K562 (cell line): ENCODE results near the gene MAGIX. TPM values are rescaled to one million over a fixed set of nuclear protein-coding genes. Genes with fewer than 3 reads are reported as not detected.

Source experiments
- ATAC-seq: fragments of 200-7000 bp; cut with Tn5 transposase; 3 replicates; pipeline ENCODE4 v1.9.1; 2020; ENCODE audit warnings: moderate library complexity
- BruUV-seq: library from RNA; stranded (reverse); fragments of 400-500 nt; replicated peaks from 2 replicates; lab custom pipeline; 2021; lab: Mats Ljungman, UMichigan
- CTCF ChIA-PET: fragments of 300-600 bp; formaldehyde crosslinking; extraction: SDS; loops from one replicate; lab custom pipeline; 2021; ENCODE audit warnings: low intra/inter-chr PET ratio; lab: Yijun Ruan, JAX
- POLR2A ChIA-PET: fragments of 300-600, 350-650 bp; sonication (Branson Sonifier 250); formaldehyde crosslinking; extraction: SDS; loops from one replicate; lab custom pipeline; 2021; ENCODE audit warnings: antibody characterized with exemption, inconsistent platforms; lab: Yijun Ruan, JAX
- DNase-seq, 4 experiments: peaks; one replicate each; pipeline versions ENCODE4 v3.0.0 to v3.0.0-alpha.2; 2011 to 2018; ENCODE audit warnings: low spot score in 3 of 4, mixed read lengths in 3 of 4; ENCODE audit errors: extremely low read depth in 1 of 4
- FAIRE-seq: peaks from 2 replicates; lab custom pipeline; 2011; peaks lifted over from hg19 to GRCh38; lab: Jason Lieb, UNC
- H2AFZ ChIP-seq: 2 replicates; pipeline ENCODE4 v1.6.0; 2011; ENCODE audit warnings: low read depth, low read length, control low read depth, inconsistent platforms
- H3K27ac ChIP-seq: fragments of 200-600 bp; 3 replicates; pipeline ENCODE4 v1.8.0; 2011; ENCODE audit warnings: low read depth, mild to moderate bottlenecking, control low read depth, inconsistent platforms, low read length, moderate library complexity, mixed read lengths; ENCODE audit errors: extremely low read depth
- H3K27me3 ChIP-seq, 2 experiments: fragments of 300-600 bp in 1 of 2; 2 replicates in 1 of 2; 3 replicates in 1 of 2; pipeline versions ENCODE4 v1.6.0 to v1.8.0; 2011; ENCODE audit warnings: inconsistent platforms in 2 of 2, low read length in 2 of 2, mild to moderate bottlenecking in 1 of 2, mixed read lengths in 1 of 2, moderate library complexity in 1 of 2; ENCODE audit not compliant: control insufficient read depth in 2 of 2, insufficient read depth in 2 of 2
- H3K36me3 ChIP-seq: fragments of 300-600 bp; 3 replicates; pipeline ENCODE4 v1.8.0; 2011; ENCODE audit warnings: mild to moderate bottlenecking, low read length, inconsistent platforms; ENCODE audit not compliant: control insufficient read depth, insufficient read depth
- H3K4me1 ChIP-seq, 2 experiments: fragments of 200-600 bp in 1 of 2; replicated peaks in 1 of 2; 2 replicates in 1 of 2; 3 replicates in 1 of 2; pipeline versions ENCODE4 v1.5.1 to v1.8.0; 2011; ENCODE audit warnings: inconsistent platforms in 2 of 2, low read length in 2 of 2, mild to moderate bottlenecking in 1 of 2, mixed read lengths in 1 of 2, moderate library complexity in 1 of 2; ENCODE audit not compliant: control insufficient read depth in 2 of 2, insufficient read depth in 2 of 2
- H3K4me2 ChIP-seq: 2 replicates; pipeline ENCODE4 v1.6.1; 2011; ENCODE audit warnings: low read length, control low read depth, inconsistent platforms, mixed read lengths; ENCODE audit not compliant: insufficient read depth
- H3K4me3 ChIP-seq: fragments of 200-600 bp; sonication (generic), shearing (Covaris generic); 2 replicates; pipeline ENCODE4 v1.5.1; 2016; ENCODE audit warnings: control low read depth, inconsistent platforms
- H3K79me2 ChIP-seq: fragments of 200-600 bp; 3 replicates; pipeline ENCODE4 v1.8.0; 2011; ENCODE audit warnings: low read length, inconsistent platforms; ENCODE audit not compliant: control insufficient read depth, insufficient read depth
- H3K9ac ChIP-seq, 2 experiments: 2 replicates each; pipeline versions ENCODE4 v1.6.0 to v1.6.1; 2011; ENCODE audit warnings: low read depth in 2 of 2, low read length in 2 of 2, control low read depth in 1 of 2, inconsistent platforms in 1 of 2, mild to moderate bottlenecking in 1 of 2, mixed read lengths in 1 of 2; ENCODE audit not compliant: insufficient read depth in 1 of 2
- H3K9me1 ChIP-seq: one replicate; pipeline ENCODE4 v1.6.0; 2011; ENCODE audit warnings: inconsistent platforms, mild to moderate bottlenecking, low read length, moderate library complexity; ENCODE audit not compliant: control insufficient read depth, insufficient read depth
- H3K9me3 ChIP-seq: replicated peaks from 2 replicates; pipeline ENCODE4 v1.5.1; 2011; ENCODE audit warnings: low read depth, low read length, inconsistent platforms; ENCODE audit not compliant: control insufficient read depth, insufficient read depth
- H4K20me1 ChIP-seq: replicated peaks from 2 replicates; pipeline ENCODE4 v1.6.1; 2011; ENCODE audit warnings: low read length, inconsistent platforms, mixed read lengths; ENCODE audit not compliant: control insufficient read depth, insufficient read depth
- ADNP ChIP-seq: fragments of 200-800 bp; sonication (Bioruptor generic); IDR thresholded peaks from 2 replicates; pipeline ENCODE4 v1.6.1; 2016; ENCODE audit warnings: missing genetic modification characterization, missing compliant biosample characterization
- BDP1 ChIP-seq: IDR thresholded peaks from 3 replicates; pipeline ENCODE4 v1.6.1; 2011; ENCODE audit not compliant: insufficient read length, insufficient read depth
- CHD2 ChIP-seq: IDR thresholded peaks from 2 replicates; pipeline ENCODE4 v1.6.1; 2011; ENCODE audit warnings: low read depth, low read length
- DPF2 ChIP-seq: fragments of 450-650 bp; IDR thresholded peaks from 2 replicates; pipeline ENCODE4 v1.6.1; 2016
- ELF1 ChIP-seq: fragments of 200-800 bp; sonication (Bioruptor generic); IDR thresholded peaks from 2 replicates; pipeline ENCODE4 v1.6.1; 2016; ENCODE audit warnings: missing genetic modification characterization, missing compliant biosample characterization
- FOS ChIP-seq: IDR thresholded peaks from 3 replicates; pipeline ENCODE4 v1.6.1; 2011; ENCODE audit not compliant: insufficient read length; ENCODE audit errors: extremely low read depth
- HDAC1 ChIP-seq, 2 experiments: fragments of 450-650 bp; IDR thresholded peaks; 2 replicates each; pipeline ENCODE4 v1.6.1; 2016 to 2017; ENCODE audit warnings: inconsistent platforms in 1 of 2, mild to moderate bottlenecking in 1 of 2, moderate library complexity in 1 of 2
- HDGF ChIP-seq: fragments of 450-650 bp; IDR thresholded peaks from 2 replicates; pipeline ENCODE4 v1.6.1; 2016
- HSF4 ChIP-seq: fragments of 250-450 bp; sonication (Bioruptor Pico); IDR thresholded peaks from 2 replicates; pipeline ENCODE4 v2.1.2; 2022; ENCODE audit warnings: mild to moderate bottlenecking, moderate library complexity, borderline replicate concordance
- SMAD4 ChIP-seq: fragments of 250-450 bp; sonication (Bioruptor Pico); conservative IDR thresholded peaks from 2 replicates; pipeline ENCODE4 v1.8.0; 2021; ENCODE audit warnings: inconsistent platforms, mild to moderate bottlenecking, moderate library complexity
- SMARCA5 ChIP-seq: fragments of 450-650 bp; IDR thresholded peaks from 2 replicates; pipeline ENCODE4 v1.6.1; 2016
- SRSF9 ChIP-seq: fragments of 200-400 bp; formaldehyde crosslinking; IDR thresholded peaks from 2 replicates; pipeline ENCODE4 v1.6.1; 2017; ENCODE audit warnings: low read depth, low read length, borderline replicate concordance
- TEAD1 ChIP-seq, 2 experiments: fragments of 450-650 bp in 1 of 2; sonication (generic) in 1 of 2; formaldehyde crosslinking; IDR thresholded peaks; 2 replicates each; pipeline versions ENCODE4 v1.4.0 to v1.8.0; 2020 to 2022; ENCODE audit warnings: mild to moderate bottlenecking in 2 of 2, missing genetic modification reagents in 1 of 2
- THRAP3 ChIP-seq: fragments of 450-650 bp; IDR thresholded peaks from 2 replicates; pipeline ENCODE4 v1.6.1; 2016; ENCODE audit warnings: mild to moderate bottlenecking, inconsistent platforms, borderline replicate concordance
- ZNF224 ChIP-seq: sonication (generic); formaldehyde crosslinking; IDR thresholded peaks from 2 replicates; pipeline ENCODE4 v1.8.0; 2022; ENCODE audit warnings: mild to moderate bottlenecking, missing genetic modification reagents
- ZNF311 ChIP-seq: fragments of 250-450 bp; sonication (Bioruptor Pico); IDR thresholded peaks from 2 replicates; pipeline ENCODE4 v1.4.0; 2020; ENCODE audit warnings: mild to moderate bottlenecking, moderate library complexity
- WGBS: fragments of 100-300 bp; shearing (Covaris generic); methylation state at CpG from one replicate; pipeline ENCODE4 v1.1.6; 2016; ENCODE audit warnings: low coverage, mixed read lengths; ENCODE audit not compliant: insufficient coverage; ENCODE audit errors: missing lambda C conversion rate; 5-methylcytosine and 5-hydroxymethylcytosine counted together
- in situ Hi-C: fragments of 300-500 bp; cut with MboI; formaldehyde crosslinking; loops from 4 replicates; pipeline ENCODE4 v1.15.0; 2018; ENCODE audit warnings: inconsistent platforms, mixed read lengths
- intact Hi-C: fragments of 100-400 bp; cut with micrococcal nuclease; formaldehyde crosslinking; loops from 2 replicates; pipeline ENCODE4 v1.14.2; 2022
- polyA plus RNA-seq, 8 experiments: library from polyadenylated mRNA; depleted of rRNA in 4 of 8; stranded (reverse) in 5 of 8; unstranded in 3 of 8; fragments of >200 nt; fragmentation: Nextera tagmentation in 2 of 8; fragmentation: Illumina TruSeq in 1 of 8; extraction: Ambion mirVana in 2 of 8; extraction: Trizol in 1 of 8; gene quantifications; 2 replicates each; pipeline versions ENCODE4 v1.2.1 to v1.2.3, GENCODE V29; 2011 to 2014; ENCODE audit warnings: inconsistent platforms in 1 of 8, missing spikeins in 1 of 8
- total RNA-seq, 7 experiments: library from RNA; depleted of rRNA in 6 of 7; stranded (reverse); fragments of >200 nt in 6 of 7; fragmentation: Illumina TruSeq in 2 of 7; extraction: Trizol in 2 of 7; gene quantifications; 2 replicates each; pipeline versions ENCODE4 v1.2.1 to v1.2.3, GENCODE V29; 2011 to 2021; ENCODE audit warnings: low replicate concordance in 1 of 7
- TF ChIP-seq, protein P1 (sequence below): fragments of 450-650 bp; IDR thresholded peaks from 2 replicates; pipeline ENCODE4 v1.6.1; 2016; ENCODE audit warnings: antibody characterized with exemption
- TF ChIP-seq, protein P2 (sequence below): fragments of 450-650 bp; formaldehyde crosslinking; IDR thresholded peaks from 2 replicates; pipeline ENCODE4 v1.4.0; 2020; ENCODE audit warnings: mild to moderate bottlenecking, moderate library complexity
- TF ChIP-seq, protein P3 (sequence below): fragments of 250-450 bp; sonication (Bioruptor Pico); IDR thresholded peaks from 2 replicates; pipeline ENCODE4 v1.5.0; 2020; ENCODE audit warnings: mild to moderate bottlenecking, borderline replicate concordance
- TF ChIP-seq, protein P4 (sequence below): sonication (generic); formaldehyde crosslinking; IDR thresholded peaks from 2 replicates; pipeline ENCODE4 v1.9.0; 2022; ENCODE audit warnings: mild to moderate bottlenecking, missing genetic modification reagents

Gene MAGIX
- total and polyA plus RNA-seq, 9 of the 15 experiments (the other 6 are each of a cell fraction or from before 2014, with no cell fraction given): 0.08 to 3.5 (median 0.47) TPM

DNA sequence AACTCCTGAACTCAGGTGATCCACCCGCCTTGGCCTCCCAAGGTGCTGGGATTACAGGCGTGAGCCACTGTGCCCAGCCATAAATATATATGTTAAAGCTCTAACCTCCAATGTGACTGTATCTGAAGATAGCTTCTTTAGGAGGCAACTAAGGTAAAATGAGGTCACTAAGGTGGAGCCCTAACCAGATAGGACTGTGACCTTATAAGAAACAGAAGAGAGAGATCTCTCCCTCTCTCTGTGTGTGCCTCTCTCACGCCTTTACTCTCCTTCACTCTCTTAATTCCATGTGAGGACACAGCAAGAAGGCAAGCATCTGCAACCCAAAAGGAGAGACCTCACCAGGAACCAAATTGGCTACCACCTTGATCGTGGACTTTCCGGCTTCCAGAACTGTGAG, 926 bp upstream of the MAGIX start:
- FAIRE-seq (peak; percentile 23), DNase-seq (peak in 1 of 4 experiments; percentile 34), ATAC-seq (no peak)
- H3K79me2 ChIP-seq: peaks cover 8% of the 10 kb centered on the region; the same call in 1 of the 3 replicates
- in situ Hi-C loops (no loop called here), intact Hi-C loops (no loop called here)
- H3K27ac ChIP-seq: peak overlapping the region; percentile 82
- H3K4me1 ChIP-seq: peaks cover 24 to 54% of the 10 kb centered on the region in 2 experiments
- CTCF ChIA-PET: no interaction called here
- H4K20me1 ChIP-seq: no peaks in the 10 kb centered on the region
- H3K36me3 ChIP-seq: no peaks in the 10 kb centered on the region
- 49% methylated on average over 5 of the region's 5 CpGs for WGBS
- H3K4me2 ChIP-seq: peak overlapping the region; percentile 60
- H3K27me3 ChIP-seq: no peaks in the 10 kb centered on the region
- H3K9ac ChIP-seq: peak overlapping the region; percentile 60 to 68; a peak in 3 of 4 replicates
- no TSS peak for BruUV-seq
- no peaks in the 10 kb centered on the region for H3K9me3 ChIP-seq
- no peaks in the 10 kb centered on the region for H3K9me1 ChIP-seq
- peak overlapping the region; percentile 86 for H2AFZ ChIP-seq
- POLR2A ChIA-PET: interaction anchor here (0.5 to 1.1 kb wide), 2 partner anchors 41 to 107 kb away, joined by 3 read pairs; no protein-coding TSS in a partner anchor
- 0 out of 2 replicates have a peak overlapping the region, but pooled peaks have one; percentile 10 for H3K4me3 ChIP-seq
- TF ChIP-seq, protein P1, sequence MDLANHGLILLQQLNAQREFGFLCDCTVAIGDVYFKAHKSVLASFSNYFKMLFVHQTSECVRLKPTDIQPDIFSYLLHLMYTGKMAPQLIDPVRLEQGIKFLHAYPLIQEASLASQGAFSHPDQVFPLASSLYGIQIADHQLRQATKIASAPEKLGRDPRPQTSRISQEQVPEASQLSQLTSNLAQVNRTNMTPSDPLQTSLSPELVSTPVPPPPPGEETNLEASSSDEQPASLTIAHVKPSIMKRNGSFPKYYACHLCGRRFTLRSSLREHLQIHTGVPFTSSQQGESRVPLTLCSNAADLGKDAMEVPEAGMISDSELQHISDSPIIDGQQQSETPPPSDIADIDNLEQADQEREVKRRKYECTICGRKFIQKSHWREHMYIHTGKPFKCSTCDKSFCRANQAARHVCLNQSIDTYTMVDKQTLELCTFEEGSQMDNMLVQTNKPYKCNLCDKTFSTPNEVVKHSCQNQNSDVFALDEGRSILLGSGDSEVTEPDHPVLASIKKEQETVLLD: no peak
- TF ChIP-seq THRAP3 (no peak), BDP1 (no peak), HSF4 (no peak), SRSF9 (no peak), ADNP (no peak), ELF1 (tag) (no peak), HDAC1 (IDR thresholded peaks at IDR 0.05) (no peak), DPF2 (0 out of 2 replicates have a peak, but pooled peaks have one; percentile 12), SMARCA5 (no peak), ZNF224 (CRISPR knock-in tag) (no peak), TEAD1 (CRISPR knock-in tag; IDR thresholded peaks at IDR 0.05) (no peak), ZNF311 (CRISPR knock-in tag) (no peak), SMAD4 (no peak), FOS (no peak), CHD2 (no peak), HDGF (no peak)
- TF ChIP-seq, protein P2, sequence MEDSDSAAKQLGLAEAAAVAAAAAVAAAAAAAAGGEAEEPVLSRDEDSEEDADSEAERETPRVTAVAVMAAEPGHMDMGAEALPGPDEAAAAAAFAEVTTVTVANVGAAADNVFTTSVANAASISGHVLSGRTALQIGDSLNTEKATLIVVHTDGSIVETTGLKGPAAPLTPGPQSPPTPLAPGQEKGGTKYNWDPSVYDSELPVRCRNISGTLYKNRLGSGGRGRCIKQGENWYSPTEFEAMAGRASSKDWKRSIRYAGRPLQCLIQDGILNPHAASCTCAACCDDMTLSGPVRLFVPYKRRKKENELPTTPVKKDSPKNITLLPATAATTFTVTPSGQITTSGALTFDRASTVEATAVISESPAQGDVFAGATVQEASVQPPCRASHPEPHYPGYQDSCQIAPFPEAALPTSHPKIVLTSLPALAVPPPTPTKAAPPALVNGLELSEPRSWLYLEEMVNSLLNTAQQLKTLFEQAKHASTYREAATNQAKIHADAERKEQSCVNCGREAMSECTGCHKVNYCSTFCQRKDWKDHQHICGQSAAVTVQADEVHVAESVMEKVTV: no peak
- TF ChIP-seq, protein P3, sequence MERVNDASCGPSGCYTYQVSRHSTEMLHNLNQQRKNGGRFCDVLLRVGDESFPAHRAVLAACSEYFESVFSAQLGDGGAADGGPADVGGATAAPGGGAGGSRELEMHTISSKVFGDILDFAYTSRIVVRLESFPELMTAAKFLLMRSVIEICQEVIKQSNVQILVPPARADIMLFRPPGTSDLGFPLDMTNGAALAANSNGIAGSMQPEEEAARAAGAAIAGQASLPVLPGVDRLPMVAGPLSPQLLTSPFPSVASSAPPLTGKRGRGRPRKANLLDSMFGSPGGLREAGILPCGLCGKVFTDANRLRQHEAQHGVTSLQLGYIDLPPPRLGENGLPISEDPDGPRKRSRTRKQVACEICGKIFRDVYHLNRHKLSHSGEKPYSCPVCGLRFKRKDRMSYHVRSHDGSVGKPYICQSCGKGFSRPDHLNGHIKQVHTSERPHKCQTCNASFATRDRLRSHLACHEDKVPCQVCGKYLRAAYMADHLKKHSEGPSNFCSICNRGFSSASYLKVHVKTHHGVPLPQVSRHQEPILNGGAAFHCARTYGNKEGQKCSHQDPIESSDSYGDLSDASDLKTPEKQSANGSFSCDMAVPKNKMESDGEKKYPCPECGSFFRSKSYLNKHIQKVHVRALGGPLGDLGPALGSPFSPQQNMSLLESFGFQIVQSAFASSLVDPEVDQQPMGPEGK (CRISPR knock-in tag): no peak
- TF ChIP-seq, protein P4, sequence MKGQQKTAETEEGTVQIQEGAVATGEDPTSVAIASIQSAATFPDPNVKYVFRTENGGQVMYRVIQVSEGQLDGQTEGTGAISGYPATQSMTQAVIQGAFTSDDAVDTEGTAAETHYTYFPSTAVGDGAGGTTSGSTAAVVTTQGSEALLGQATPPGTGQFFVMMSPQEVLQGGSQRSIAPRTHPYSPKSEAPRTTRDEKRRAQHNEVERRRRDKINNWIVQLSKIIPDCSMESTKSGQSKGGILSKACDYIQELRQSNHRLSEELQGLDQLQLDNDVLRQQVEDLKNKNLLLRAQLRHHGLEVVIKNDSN: no peak
